ENCODE measurements around the gene ARMC7. TPM values are rescaled to one million over a fixed set of nuclear protein-coding genes. Genes with fewer than 3 reads are reported as not detected.

Gene ARMC7
- total RNA-seq, 1 donor from 2014 or later = 7.9 TPM

DNA sequence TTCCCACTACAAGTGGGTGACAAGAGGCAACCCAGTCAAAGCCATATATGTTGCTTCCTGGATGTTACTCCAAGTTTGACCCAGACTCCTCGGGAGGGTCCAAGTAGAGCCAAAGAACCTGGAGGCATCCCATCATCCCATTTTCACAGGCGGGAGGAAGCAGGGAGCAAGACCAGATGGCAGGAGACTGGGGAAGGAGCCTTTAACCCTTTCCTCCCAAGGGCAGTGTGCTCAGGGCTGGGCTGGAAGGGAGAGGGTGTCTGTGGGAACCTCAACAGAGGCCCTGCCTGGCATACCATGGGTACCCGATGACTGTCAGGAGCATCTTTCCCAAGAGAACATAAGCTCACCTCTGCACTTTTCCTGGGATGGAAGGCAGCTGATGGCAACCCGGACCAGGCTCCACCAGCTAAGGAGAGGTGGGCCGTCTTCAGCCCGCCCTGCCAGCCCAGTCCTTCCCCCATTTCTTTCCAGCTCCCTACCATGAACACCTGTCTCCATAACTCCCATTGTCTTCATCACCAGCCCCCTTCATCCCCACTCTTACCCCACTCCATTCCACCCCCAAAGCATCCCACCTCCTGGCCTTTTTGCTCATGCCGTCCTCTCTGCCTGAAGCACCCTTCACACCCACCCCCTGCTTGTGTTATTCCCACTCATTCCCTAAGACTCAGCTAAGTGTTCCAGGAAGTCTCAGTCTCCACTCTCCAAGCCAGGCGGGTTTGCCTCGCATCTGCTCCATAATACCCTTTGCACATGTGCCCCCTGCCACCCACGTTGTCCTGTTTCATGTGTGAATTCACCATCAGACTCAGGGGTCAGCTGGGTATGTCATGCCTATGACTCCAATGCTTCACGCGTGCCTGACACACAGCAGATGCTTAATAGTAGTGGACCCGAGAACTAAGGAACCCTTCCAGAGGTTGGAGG is 27.9 kb upstream of the ARMC7 start:
- no peaks in the 10 kb centered on the region for H3K27me3 ChIP-seq (ENCODE audit: control insufficient read depth, insufficient read depth, low read length)
- TF ChIP-seq, protein P1, sequence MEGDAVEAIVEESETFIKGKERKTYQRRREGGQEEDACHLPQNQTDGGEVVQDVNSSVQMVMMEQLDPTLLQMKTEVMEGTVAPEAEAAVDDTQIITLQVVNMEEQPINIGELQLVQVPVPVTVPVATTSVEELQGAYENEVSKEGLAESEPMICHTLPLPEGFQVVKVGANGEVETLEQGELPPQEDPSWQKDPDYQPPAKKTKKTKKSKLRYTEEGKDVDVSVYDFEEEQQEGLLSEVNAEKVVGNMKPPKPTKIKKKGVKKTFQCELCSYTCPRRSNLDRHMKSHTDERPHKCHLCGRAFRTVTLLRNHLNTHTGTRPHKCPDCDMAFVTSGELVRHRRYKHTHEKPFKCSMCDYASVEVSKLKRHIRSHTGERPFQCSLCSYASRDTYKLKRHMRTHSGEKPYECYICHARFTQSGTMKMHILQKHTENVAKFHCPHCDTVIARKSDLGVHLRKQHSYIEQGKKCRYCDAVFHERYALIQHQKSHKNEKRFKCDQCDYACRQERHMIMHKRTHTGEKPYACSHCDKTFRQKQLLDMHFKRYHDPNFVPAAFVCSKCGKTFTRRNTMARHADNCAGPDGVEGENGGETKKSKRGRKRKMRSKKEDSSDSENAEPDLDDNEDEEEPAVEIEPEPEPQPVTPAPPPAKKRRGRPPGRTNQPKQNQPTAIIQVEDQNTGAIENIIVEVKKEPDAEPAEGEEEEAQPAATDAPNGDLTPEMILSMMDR (IDR thresholded peaks at IDR 0.05; ENCODE audit: insufficient read depth, low read length, poor library complexity, severe bottlenecking) = no peak
- no peak for DNase-seq (ENCODE audit: low read depth)
- no peaks in the 10 kb centered on the region for H3K36me3 ChIP-seq (ENCODE audit: control insufficient read depth, insufficient read depth, low read length)
- no peak overlapping the region for H3K4me3 ChIP-seq (ENCODE audit: low read depth, low read length)

DNA sequence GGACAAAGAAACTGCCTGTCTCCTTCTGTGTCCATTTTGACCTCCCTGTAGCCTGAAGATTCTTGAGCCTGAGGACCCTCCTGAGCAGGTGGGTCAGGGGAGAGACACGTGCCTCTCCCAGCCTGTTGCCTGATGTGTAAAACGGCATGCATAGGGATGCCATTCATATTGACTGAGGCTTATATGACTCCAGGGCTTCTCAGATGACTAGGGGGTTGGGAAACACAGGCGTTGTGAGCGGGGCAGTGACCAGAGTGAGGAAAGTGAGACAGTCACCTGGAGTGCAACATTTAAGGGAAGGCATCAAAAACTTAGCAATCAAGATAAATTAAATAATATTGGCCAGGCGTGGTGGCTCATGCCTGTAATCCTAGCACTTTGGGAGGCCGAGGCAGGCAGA is 27.1 kb upstream of the ARMC7 start:
- TF ChIP-seq, protein P1 (IDR thresholded peaks at IDR 0.05; ENCODE audit: insufficient read depth, low read length, poor library complexity, severe bottlenecking) = no peak
- H3K4me3 ChIP-seq (ENCODE audit: low read depth, low read length) = no peak overlapping the region
- DNase-seq (ENCODE audit: low read depth) = no peak
- H3K27me3 ChIP-seq (ENCODE audit: control insufficient read depth, insufficient read depth, low read length) = no peaks in the 10 kb centered on the region
- H3K36me3 ChIP-seq (ENCODE audit: control insufficient read depth, insufficient read depth, low read length) = no peaks in the 10 kb centered on the region

DNA sequence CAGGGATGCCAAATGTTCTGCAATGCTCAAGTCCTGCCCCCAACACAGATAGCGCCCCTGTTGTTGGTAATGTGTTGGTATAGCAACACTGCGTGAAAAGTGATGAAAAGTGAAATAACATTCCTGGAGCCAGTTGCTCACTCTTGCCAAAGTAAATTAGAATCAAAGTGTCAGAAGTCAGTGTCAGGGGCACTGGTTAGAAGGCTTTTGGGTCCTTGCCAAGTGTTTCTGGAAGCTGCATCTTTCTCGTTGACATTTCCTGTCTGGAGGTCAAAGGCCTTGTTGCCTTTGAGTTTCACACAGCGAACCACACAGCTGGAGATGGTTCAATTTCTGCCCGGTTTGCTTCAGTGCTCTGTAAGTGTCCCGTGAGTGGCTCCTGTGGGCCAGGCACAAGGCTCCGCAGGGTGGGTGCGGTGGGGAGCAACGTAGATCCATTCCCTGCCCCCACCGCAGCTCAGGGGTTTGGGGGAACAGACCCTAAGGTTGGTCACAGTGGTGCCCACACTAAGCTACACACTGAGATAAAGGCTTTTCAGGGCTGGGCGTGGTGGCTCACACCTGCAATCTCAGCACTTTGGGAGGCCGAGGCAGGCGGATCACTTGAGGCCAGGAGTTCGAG is 25.6 kb upstream of the ARMC7 start:
- TF ChIP-seq, protein P1 (IDR thresholded peaks at IDR 0.05; ENCODE audit: insufficient read depth, low read length, poor library complexity, severe bottlenecking) = no peak
- Histone ChIP-seq H3K27me3 (ENCODE audit: control insufficient read depth, insufficient read depth, low read length) (no peaks in the 10 kb centered on the region), H3K36me3 (ENCODE audit: control insufficient read depth, insufficient read depth, low read length) (no peaks in the 10 kb centered on the region), H3K4me3 (ENCODE audit: low read depth, low read length) (no peak overlapping the region)
- DNase-seq (ENCODE audit: low read depth) = no peak

DNA sequence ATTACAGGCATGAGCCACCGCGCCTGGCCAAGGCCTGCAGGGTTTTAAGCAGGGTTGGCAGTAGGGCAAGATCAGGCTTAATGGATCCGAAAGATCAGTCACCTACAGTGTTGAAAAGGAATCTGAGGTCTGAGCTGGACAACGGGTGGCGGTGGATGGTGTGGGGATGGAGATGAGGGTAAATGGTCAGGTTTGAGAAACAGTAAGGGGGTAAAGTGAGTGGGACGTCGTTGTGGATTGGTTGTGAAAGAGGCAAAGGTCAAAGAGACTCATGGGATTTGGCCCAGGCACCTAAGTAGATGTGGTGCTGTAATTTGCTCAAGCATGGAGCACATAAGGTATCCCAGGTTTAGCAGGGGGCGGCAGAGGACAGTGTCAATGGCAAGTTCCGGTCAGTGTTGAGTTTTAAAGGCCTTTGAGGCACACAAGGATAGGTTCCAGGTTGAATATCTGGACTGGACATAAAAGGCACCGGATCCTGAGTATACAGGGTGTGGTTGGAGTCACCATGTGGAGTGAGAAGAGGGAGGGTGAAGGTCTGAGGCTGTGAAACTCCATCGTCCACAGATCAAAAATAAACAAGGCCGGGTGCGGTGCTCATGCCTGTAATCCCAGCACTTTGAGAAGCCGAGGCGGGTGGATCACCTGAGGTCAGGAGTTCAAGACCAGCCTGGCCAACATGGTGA is 23.1 kb upstream of the ARMC7 start:
- DNase-seq (ENCODE audit: low read depth) = no peak
- TF ChIP-seq, protein P1 (IDR thresholded peaks at IDR 0.05; ENCODE audit: insufficient read depth, low read length, poor library complexity, severe bottlenecking) = no peak
- Histone ChIP-seq H3K4me3 (ENCODE audit: low read depth, low read length) (no peak overlapping the region), H3K36me3 (ENCODE audit: control insufficient read depth, insufficient read depth, low read length) (no peaks in the 10 kb centered on the region), H3K27me3 (ENCODE audit: control insufficient read depth, insufficient read depth, low read length) (no peaks in the 10 kb centered on the region)

DNA sequence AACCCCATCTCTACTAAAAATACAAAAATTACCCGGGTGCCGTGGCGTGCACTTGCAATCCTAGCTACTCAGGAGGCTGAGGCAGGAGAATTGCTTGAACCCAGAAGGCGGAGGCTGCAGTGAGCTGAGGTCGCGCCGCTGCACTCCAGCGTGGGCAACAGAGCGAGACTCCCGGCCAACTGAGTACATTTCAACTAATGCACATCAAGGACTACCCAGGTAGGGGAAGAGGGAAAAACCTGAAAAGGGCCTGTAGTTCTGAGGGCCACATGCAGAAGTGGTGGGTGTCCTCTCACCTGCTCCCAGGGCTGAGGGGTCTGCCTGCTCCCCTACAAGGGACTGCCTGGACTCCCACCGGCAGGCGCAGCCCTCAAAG is 22.6 kb upstream of the ARMC7 start:
- H3K27me3 ChIP-seq (ENCODE audit: control insufficient read depth, insufficient read depth, low read length) = no peaks in the 10 kb centered on the region

More for the DNA sequence above, 22.6 kb upstream of the ARMC7 start:
- no peak for DNase-seq (ENCODE audit: low read depth)
- Histone ChIP-seq H3K4me3 (ENCODE audit: low read depth, low read length) (peak overlapping the region; percentile 67), H3K36me3 (ENCODE audit: control insufficient read depth, insufficient read depth, low read length) (no peaks in the 10 kb centered on the region)
- TF ChIP-seq, protein P1 (IDR thresholded peaks at IDR 0.05; ENCODE audit: insufficient read depth, low read length, poor library complexity, severe bottlenecking) = no peak
